H1 (cell line): ENCODE data around the gene CMTM3.
"Not testable (repeated sequence)": the region's sequence is repeated elsewhere in the genome, so short reads cannot be mapped to it uniquely, and the experiment has no call there.

ENCODE experiments used
- ASH2L ChIP-seq: fragments of 200-600, 300-600 bp; sonication (generic); IDR thresholded peaks from one replicate; pipeline ENCODE4 v1.7.1; 2017; ENCODE audit warnings: low read length
- ATF3 ChIP-seq: IDR thresholded peaks from 2 replicates; pipeline ENCODE4 v1.6.1; 2011; ENCODE audit warnings: low read depth, mild to moderate bottlenecking, low read length; ENCODE audit not compliant: insufficient read depth
- CBX8 ChIP-seq: fragments of 300-800, 300-1000 bp; sonication (generic); IDR thresholded peaks from 2 replicates; pipeline ENCODE4 v1.7.1; 2016; ENCODE audit warnings: low read depth, low read length, borderline replicate concordance
- CEBPB ChIP-seq: IDR thresholded peaks from 2 replicates; pipeline ENCODE4 v1.6.1; 2012; ENCODE audit warnings: low read depth, low read length
- CTCF ChIP-seq, 3 experiments: IDR thresholded peaks; 1 replicate in 2 of 3; 2 replicates in 1 of 3; pipeline versions ENCODE4 v1.5.1 to v1.6.1; 2011; ENCODE audit warnings: low read length in 3 of 3, mild to moderate bottlenecking in 3 of 3, inconsistent platforms in 2 of 3, low read depth in 1 of 3, moderate library complexity in 1 of 3; ENCODE audit not compliant: insufficient read depth in 1 of 3; ENCODE audit errors: control extremely low read depth in 1 of 3
- HDAC6 ChIP-seq: IDR thresholded peaks from one replicate; pipeline ENCODE4 v1.7.1; 2012; ENCODE audit warnings: low read depth, mild to moderate bottlenecking, inconsistent platforms, low read length, moderate library complexity
- POLR2A ChIP-seq, 2 experiments: IDR thresholded peaks; 1 replicate in 1 of 2; 2 replicates in 1 of 2; pipeline ENCODE4 v1.6.1; 2011; ENCODE audit warnings: low read depth in 2 of 2, low read length in 2 of 2, mild to moderate bottlenecking in 2 of 2; ENCODE audit errors: control extremely low read depth in 1 of 2
- SIN3A ChIP-seq, 2 experiments: IDR thresholded peaks in 1 of 2; conservative IDR thresholded peaks in 1 of 2; 2 replicates each; pipeline ENCODE4 v1.6.1; 2011 to 2012; ENCODE audit warnings: low read length in 2 of 2, improper control_type of control experiment in 1 of 2, low read depth in 1 of 2, mild to moderate bottlenecking in 1 of 2
- TAF1 ChIP-seq: IDR thresholded peaks from 2 replicates; pipeline ENCODE4 v1.6.1; 2011; ENCODE audit warnings: mild to moderate bottlenecking, low read depth, low read length

- TF ChIP-seq POLR2A (IDR thresholded peaks at IDR 0.05; ENCODE audit: control extremely low read depth in 1 of 2, low read depth in 2 of 2, low read length in 2 of 2); ASH2L; HDAC6; SIN3A (conservative IDR thresholded peaks at IDR 0.05 in 1 of 2, IDR thresholded peaks at IDR 0.05 in 1 of 2; ENCODE audit: low read depth in 1 of 2, low read length in 2 of 2); CBX8; CTCF (IDR thresholded peaks at IDR 0.05; ENCODE audit: control extremely low read depth in 1 of 3, insufficient read depth in 1 of 3, low read depth in 1 of 3, low read length in 3 of 3); ATF3; TAF1; CEBPB: not testable (repeated sequence)
Measured at GRCh38 chr16:66631558-66631957, 27.1 kb downstream of the CMTM3 start.
